NT2/D1 (cell line): ENCODE results near the gene TDRKH.

ENCODE experiments used
- YY1 ChIP-seq: IDR thresholded peaks from 2 replicates; pipeline ENCODE4 v1.6.1; 2011; ENCODE audit not compliant: insufficient read length, insufficient read depth
- ZNF274 ChIP-seq: IDR thresholded peaks from 2 replicates; pipeline ENCODE4 v1.6.1; 2011; ENCODE audit warnings: mild to moderate bottlenecking, low read depth, low read length

GRCh38 chr1:151830055-151830454, 39.8 kb upstream of the TDRKH start:
- TF ChIP-seq ZNF274 (no peak), YY1 (no peak)
